Activated CD4-positive, alpha-beta T cell treated with anti-CD3 and anti-CD28 coated beads for 48 hours (primary cell): ENCODE data around the gene GALNT12.

Source experiments
- DNase-seq: peaks from one replicate; pipeline ENCODE4 v3.0.0-alpha.2; 2020

GALNT12 gene

GRCh38 chr9:98807070-98807813 is at the start of gene GALNT12:
Gene GALNT12, plus strand, starts transcription at chr9:98807670. Its CDS starts 29 bp downstream, at chr9:98807699.
- DNase-seq = peak; percentile 60

- no peak for DNase-seq
These were observed 47.2 kb upstream of the GALNT12 start for GRCh38 chr9:98760231-98760630.

- DNase-seq = no peak
These were observed 43.3 kb upstream of the GALNT12 start for GRCh38 chr9:98763986-98764745.

GRCh38 chr9:98765256-98765655 is 42.2 kb upstream of the GALNT12 start:
- no peak for DNase-seq

- no peak for DNase-seq
These were observed 40.9 kb upstream of the GALNT12 start for GRCh38 chr9:98766586-98766985.

- DNase-seq = no peak
These were observed 40.3 kb upstream of the GALNT12 start for GRCh38 chr9:98767196-98767595.

- DNase-seq = no peak
These were observed 39.6 kb upstream of the GALNT12 start for GRCh38 chr9:98767915-98768314.

GRCh38 chr9:98768344-98768743 is 39.1 kb upstream of the GALNT12 start:
- no peak for DNase-seq

- DNase-seq = no peak
These were observed 36.8 kb upstream of the GALNT12 start for GRCh38 chr9:98770717-98771116.

GRCh38 chr9:98771209-98771874 is 36.1 kb upstream of the GALNT12 start:
- no peak for DNase-seq

- DNase-seq = no peak
These were observed 34.9 kb upstream of the GALNT12 start for GRCh38 chr9:98772364-98773155.

GRCh38 chr9:98773721-98774120 is 33.7 kb upstream of the GALNT12 start:
- no peak for DNase-seq

- DNase-seq = peak; percentile 49
These were observed 32.7 kb upstream of the GALNT12 start for GRCh38 chr9:98774746-98775145.

- DNase-seq = peak; percentile 48
These were observed 31.5 kb upstream of the GALNT12 start for GRCh38 chr9:98775831-98776441.

- no peak for DNase-seq
These were observed 29.9 kb upstream of the GALNT12 start for GRCh38 chr9:98777618-98778017.

GRCh38 chr9:98778251-98778650 is 29.2 kb upstream of the GALNT12 start:
- no peak for DNase-seq

GRCh38 chr9:98778711-98779530 is 28.5 kb upstream of the GALNT12 start:
- no peak for DNase-seq

- no peak for DNase-seq
These were observed 27.3 kb upstream of the GALNT12 start for GRCh38 chr9:98780059-98780749.

GRCh38 chr9:98781588-98782383 is 25.7 kb upstream of the GALNT12 start:
- no peak for DNase-seq
